Endothelial cell of umbilical vein (primary cell): ENCODE measurements around the gene DNAJC18. TPM values are rescaled to one million over a fixed set of nuclear protein-coding genes. Genes with fewer than 3 reads are reported as not detected.

Experiments
- BruUV-seq: library from RNA; stranded (reverse); fragments of 400-500 nt; replicated peaks from 2 replicates; lab custom pipeline; 2021; lab: Mats Ljungman, UMichigan
- CTCF ChIA-PET: fragments of 300-600, 350-600 bp; sonication (Branson Sonifier 250); formaldehyde crosslinking; loops from one replicate; lab custom pipeline; 2021; ENCODE audit warnings: antibody characterized with exemption, inconsistent platforms; lab: Charles Lee
- POLR2A ChIA-PET: fragments of 300-600, 350-600 bp; sonication (Branson Sonifier 250); formaldehyde crosslinking; loops from one replicate; lab custom pipeline; 2021; ENCODE audit warnings: antibody characterized with exemption, inconsistent platforms; lab: Charles Lee
- DNase-seq: peaks from one replicate; pipeline ENCODE4 v3.0.0-alpha.2; 2011; ENCODE audit warnings: low read depth, low spot score
- FAIRE-seq: peaks from 2 replicates; lab custom pipeline; 2011; peaks lifted over from hg19 to GRCh38; lab: Jason Lieb, UNC
- H2AFZ ChIP-seq: 2 replicates; pipeline ENCODE4 v1.6.0; 2012; ENCODE audit warnings: low read depth, low read length, control low read depth, inconsistent platforms
- H3K27ac ChIP-seq: 2 replicates; pipeline ENCODE4 v1.5.1; 2011; ENCODE audit warnings: low read depth, mild to moderate bottlenecking, control low read depth, low read length, moderate library complexity; ENCODE audit not compliant: insufficient read depth
- H3K27me3 ChIP-seq, 2 experiments: 2 replicates each; pipeline versions ENCODE4 v1.6.0 to v1.6.1; 2011; ENCODE audit warnings: low read length in 2 of 2, mixed read lengths in 1 of 2; ENCODE audit not compliant: control insufficient read depth in 2 of 2, insufficient read depth in 2 of 2
- H3K36me3 ChIP-seq, 2 experiments: 2 replicates in 1 of 2; 3 replicates in 1 of 2; pipeline ENCODE4 v1.5.1; 2011; ENCODE audit warnings: low read length in 2 of 2, mild to moderate bottlenecking in 1 of 2, moderate library complexity in 1 of 2; ENCODE audit not compliant: control insufficient read depth in 2 of 2, insufficient read depth in 2 of 2; ENCODE audit errors: extremely low read depth in 1 of 2
- H3K4me1 ChIP-seq: 3 replicates; pipeline ENCODE4 v1.5.1; 2011; ENCODE audit warnings: mild to moderate bottlenecking, low read length; ENCODE audit not compliant: control insufficient read depth, insufficient read depth; ENCODE audit errors: extremely low read depth
- H3K4me2 ChIP-seq: 2 replicates; pipeline ENCODE4 v1.6.1; 2011; ENCODE audit warnings: low read length, control low read depth, mixed read lengths; ENCODE audit not compliant: insufficient read depth
- H3K4me3 ChIP-seq, 3 experiments: fragments of 200-600 bp in 1 of 3; sonication (generic), shearing (Covaris generic) in 1 of 3; replicated peaks in 1 of 3; 2 replicates each; pipeline ENCODE4 v1.5.1; 2011 to 2016; ENCODE audit warnings: control low read depth in 3 of 3, low read length in 3 of 3, mild to moderate bottlenecking in 2 of 3, inconsistent platforms in 1 of 3, low read depth in 1 of 3, moderate library complexity in 1 of 3; ENCODE audit not compliant: insufficient read depth in 1 of 3
- H3K79me2 ChIP-seq: 2 replicates; pipeline ENCODE4 v1.6.0; 2012; ENCODE audit warnings: low read length, inconsistent platforms; ENCODE audit not compliant: control insufficient read depth, insufficient read depth
- H3K9ac ChIP-seq: replicated peaks from 2 replicates; pipeline ENCODE3; 2011; ENCODE audit warnings: low read length, control low read depth; ENCODE audit not compliant: insufficient read depth; ENCODE audit errors: extremely low read depth
- H3K9me1 ChIP-seq: replicated peaks from 3 replicates; pipeline ENCODE4 v1.6.0; 2011; ENCODE audit warnings: mild to moderate bottlenecking, low read length; ENCODE audit not compliant: control insufficient read depth, insufficient read depth; ENCODE audit errors: extremely low read depth
- H3K9me3 ChIP-seq: replicated peaks from 2 replicates; pipeline ENCODE4 v1.5.1; 2012; ENCODE audit warnings: low read length, inconsistent platforms; ENCODE audit not compliant: control insufficient read depth, insufficient read depth
- H4K20me1 ChIP-seq: replicated peaks from 2 replicates; pipeline ENCODE3; 2011; ENCODE audit warnings: mild to moderate bottlenecking, low read length; ENCODE audit not compliant: control insufficient read depth, insufficient read depth; ENCODE audit errors: extremely low read depth
- EZH2 ChIP-seq: IDR thresholded peaks from 2 replicates; pipeline ENCODE4 v1.6.1; 2012; ENCODE audit warnings: borderline replicate concordance, low read depth, mild to moderate bottlenecking, moderate library complexity, low read length, inconsistent platforms; ENCODE audit not compliant: severe bottlenecking
- FOS ChIP-seq: IDR thresholded peaks from 2 replicates; pipeline ENCODE4 v1.6.1; 2011; ENCODE audit warnings: mild to moderate bottlenecking, low read length, moderate library complexity, borderline replicate concordance; ENCODE audit not compliant: insufficient read depth
- dilution Hi-C: fragments of 300-500 bp; cut with MboI; formaldehyde crosslinking; loops from one replicate; pipeline ENCODE4 v1.15.0; 2019; ENCODE audit warnings: low sequenced_read_pairs; ENCODE audit not compliant: extremely low pct_ligation_motif_present
- intact Hi-C: fragments of 100-400 bp; cut with micrococcal nuclease; formaldehyde crosslinking; loops from one replicate; pipeline ENCODE4 v1.10.0; 2022
- polyA plus RNA-seq, 4 experiments: library from polyadenylated mRNA; depleted of rRNA in 3 of 4; stranded (reverse) in 3 of 4; unstranded in 1 of 4; fragments of >200 nt; gene quantifications; 2 replicates each; pipeline versions ENCODE4 v1.2.1 to v1.2.3, GENCODE V29; 2011 to 2012; ENCODE audit warnings: missing spikeins in 1 of 4
- total RNA-seq: library from RNA; stranded (reverse); gene quantifications from 2 replicates; pipeline ENCODE4 v1.2.3, GENCODE V29; 2021
- TF ChIP-seq, protein P1 (sequence below), 2 donors: IDR thresholded peaks; 1 replicate in 1 of 2; 2 replicates in 1 of 2; pipeline ENCODE4 v1.5.1; 2011; ENCODE audit warnings: low read length in 2 of 2, mild to moderate bottlenecking in 2 of 2, moderate library complexity in 2 of 2, control low read depth in 1 of 2, inconsistent platforms in 1 of 2, low read depth in 1 of 2; ENCODE audit not compliant: insufficient read depth in 1 of 2; ENCODE audit errors: extremely low read depth in 1 of 2

Gene DNAJC18
- total and polyA plus RNA-seq, 2 donors (not counting 3 experiments of a cell fraction or from before 2014, with no cell fraction given) = 23.2 to 52.6 TPM

DNA sequence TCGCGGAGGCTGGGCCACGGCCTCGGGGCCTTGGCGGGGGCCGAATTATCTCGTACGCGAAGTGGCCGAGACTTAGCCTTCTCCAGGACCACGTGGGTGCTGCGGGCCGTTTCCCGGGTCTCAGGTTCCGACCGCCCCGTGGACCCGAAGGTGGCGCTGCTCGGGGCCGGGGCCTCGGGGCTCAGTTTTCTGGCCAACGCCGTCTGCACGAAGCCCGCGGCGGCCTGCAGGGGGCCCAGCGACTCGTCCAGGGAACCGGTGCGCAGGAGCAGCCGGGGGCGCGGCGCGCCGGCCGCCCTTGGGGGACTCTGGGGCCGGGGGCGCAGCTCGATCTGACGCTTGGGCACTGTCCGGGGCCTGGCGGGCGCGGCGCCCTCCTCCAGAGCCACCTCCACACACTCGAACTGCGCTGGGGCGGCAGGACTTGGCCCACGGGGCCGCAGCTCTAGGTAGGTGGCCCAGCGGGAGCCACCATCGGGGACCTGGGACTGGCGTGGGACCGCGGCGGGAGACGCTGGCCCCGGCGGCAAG is 45.1 kb downstream of the DNAJC18 start:
- DNase-seq (peak; percentile 34), FAIRE-seq (peak; percentile 26)
- Histone ChIP-seq H3K27me3 (peaks cover 7 to 14% of the 10 kb centered on the region in 2 experiments), H3K9me3 (no peaks in the 10 kb centered on the region), H3K4me2 (peak overlapping the region; percentile 52), H3K9me1 (no peaks in the 10 kb centered on the region), H4K20me1 (no peaks in the 10 kb centered on the region), H3K9ac (no peak overlapping the region), H3K4me3 (peak overlapping the region in 1 of 3 experiments; percentile 35), H3K36me3 (no peaks in the 10 kb centered on the region), H3K27ac (no peak overlapping the region), H3K4me1 (peaks cover 6% of the 10 kb centered on the region), H2AFZ (peak overlapping the region; percentile 64), H3K79me2 (no peaks in the 10 kb centered on the region)
- peak; percentile 84 for TF ChIP-seq EZH2
- TF ChIP-seq, protein P1, sequence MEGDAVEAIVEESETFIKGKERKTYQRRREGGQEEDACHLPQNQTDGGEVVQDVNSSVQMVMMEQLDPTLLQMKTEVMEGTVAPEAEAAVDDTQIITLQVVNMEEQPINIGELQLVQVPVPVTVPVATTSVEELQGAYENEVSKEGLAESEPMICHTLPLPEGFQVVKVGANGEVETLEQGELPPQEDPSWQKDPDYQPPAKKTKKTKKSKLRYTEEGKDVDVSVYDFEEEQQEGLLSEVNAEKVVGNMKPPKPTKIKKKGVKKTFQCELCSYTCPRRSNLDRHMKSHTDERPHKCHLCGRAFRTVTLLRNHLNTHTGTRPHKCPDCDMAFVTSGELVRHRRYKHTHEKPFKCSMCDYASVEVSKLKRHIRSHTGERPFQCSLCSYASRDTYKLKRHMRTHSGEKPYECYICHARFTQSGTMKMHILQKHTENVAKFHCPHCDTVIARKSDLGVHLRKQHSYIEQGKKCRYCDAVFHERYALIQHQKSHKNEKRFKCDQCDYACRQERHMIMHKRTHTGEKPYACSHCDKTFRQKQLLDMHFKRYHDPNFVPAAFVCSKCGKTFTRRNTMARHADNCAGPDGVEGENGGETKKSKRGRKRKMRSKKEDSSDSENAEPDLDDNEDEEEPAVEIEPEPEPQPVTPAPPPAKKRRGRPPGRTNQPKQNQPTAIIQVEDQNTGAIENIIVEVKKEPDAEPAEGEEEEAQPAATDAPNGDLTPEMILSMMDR (IDR thresholded peaks at IDR 0.05; ENCODE audit: extremely low read depth in 1 of 2, insufficient read depth in 1 of 2, low read depth in 1 of 2, low read length in 2 of 2) = peak; percentile 43 to 64
- TF ChIP-seq FOS = no peak
- ChIA-PET CTCF (interaction anchor here (0.5 to 1.0 kb wide), 2 partner anchors 8 to 1418 kb away, joined by 3 read pairs; no protein-coding TSS in a partner anchor), POLR2A (no interaction called here)
- intact Hi-C loops = loop anchor here (5.0 kb wide), 1 partner anchor 102 kb away; the partner anchor contains the start of gene MATR3
- dilution Hi-C loops = no loop called here
- BruUV-seq = no TSS peak
